Uterus (tissue), 2 donors: Measurements from ENCODE around the gene LNPK.

Experiments used
- CTCF ChIP-seq, 4 experiments: fragments of 200-600 bp in 2 of 4; fragments of 450-650 bp in 2 of 4; sonication (generic) in 2 of 4; IDR thresholded peaks; one replicate each; pipeline ENCODE4 v1.5.1; 2016 to 2019; ENCODE audit warnings: antibody characterized with exemption in 4 of 4, mild to moderate bottlenecking in 2 of 4, moderate library complexity in 1 of 4
- POLR2A ChIP-seq, 2 donors: fragments of 450-650 bp; IDR thresholded peaks; one replicate each; pipeline ENCODE4 v1.6.1; 2016; ENCODE audit warnings: antibody characterized with exemption in 2 of 2, mild to moderate bottlenecking in 1 of 2, moderate library complexity in 1 of 2

GRCh38 chr2:175914846-175915245 is 87.2 kb downstream of the LNPK start:
- TF ChIP-seq POLR2A (IDR thresholded peaks at IDR 0.05) (no peak), CTCF (IDR thresholded peaks at IDR 0.05) (no peak)
